KMS-11 (cell line): ENCODE data around the gene TBL1X.

Experiments
- H2AFZ ChIP-seq: fragments of 200-600 bp; sonication (generic); 2 replicates; pipeline ENCODE4 v1.6.1; 2016; ENCODE audit warnings: antibody characterized with exemption, mixed run types, low read depth
- H3K27ac ChIP-seq: fragments of 200-600 bp; sonication (generic); 2 replicates; pipeline ENCODE4 v1.6.1; 2016; ENCODE audit warnings: mild to moderate bottlenecking, mixed run types
- H3K27me3 ChIP-seq: fragments of 200-600 bp; sonication (generic); 2 replicates; pipeline ENCODE4 v1.6.1; 2017; ENCODE audit warnings: mild to moderate bottlenecking, low read depth, mixed run types, moderate library complexity; ENCODE audit not compliant: insufficient read depth
- H3K36me3 ChIP-seq: fragments of 200-600 bp; sonication (generic); 2 replicates; pipeline ENCODE4 v1.6.1; 2017; ENCODE audit warnings: mild to moderate bottlenecking, mixed run types; ENCODE audit not compliant: insufficient read depth
- H3K4me1 ChIP-seq: fragments of 200-600 bp; sonication (generic); 2 replicates; pipeline ENCODE4 v1.6.1; 2016; ENCODE audit warnings: mild to moderate bottlenecking, low read depth, mixed run types; ENCODE audit not compliant: poor library complexity, severe bottlenecking
- H3K4me2 ChIP-seq: fragments of 200-600 bp; sonication (generic); 2 replicates; pipeline ENCODE4 v1.7.0; 2016; ENCODE audit warnings: mild to moderate bottlenecking, mixed run types
- H3K4me3 ChIP-seq: fragments of 200-600 bp; sonication (generic); IDR thresholded peaks from 2 replicates; pipeline ENCODE4 v1.6.1; 2017; ENCODE audit warnings: low read depth, low read length, mixed read lengths; ENCODE audit not compliant: insufficient read depth
- H3K79me2 ChIP-seq: fragments of 200-600 bp; sonication (generic); 2 replicates; pipeline ENCODE4 v1.6.1; 2016; ENCODE audit warnings: low read depth, mixed run types; ENCODE audit not compliant: insufficient read depth
- H3K9ac ChIP-seq: fragments of 200-600 bp; sonication (generic); 2 replicates; pipeline ENCODE4 v1.6.1; 2016; ENCODE audit warnings: mild to moderate bottlenecking, mixed run types
- H4K20me1 ChIP-seq: fragments of 200-600 bp; sonication (generic); 2 replicates; pipeline ENCODE4 v1.6.1; 2016; ENCODE audit warnings: mild to moderate bottlenecking, mixed run types; ENCODE audit not compliant: insufficient read depth
- TF ChIP-seq, protein P1 (sequence below): fragments of 200-600 bp; sonication (generic); conservative IDR thresholded peaks from 2 replicates; pipeline ENCODE4 v1.6.1; 2017; ENCODE audit warnings: low read depth, mild to moderate bottlenecking, antibody characterized with exemption, low read length, moderate library complexity, mixed read lengths

Gene TBL1X

DNA sequence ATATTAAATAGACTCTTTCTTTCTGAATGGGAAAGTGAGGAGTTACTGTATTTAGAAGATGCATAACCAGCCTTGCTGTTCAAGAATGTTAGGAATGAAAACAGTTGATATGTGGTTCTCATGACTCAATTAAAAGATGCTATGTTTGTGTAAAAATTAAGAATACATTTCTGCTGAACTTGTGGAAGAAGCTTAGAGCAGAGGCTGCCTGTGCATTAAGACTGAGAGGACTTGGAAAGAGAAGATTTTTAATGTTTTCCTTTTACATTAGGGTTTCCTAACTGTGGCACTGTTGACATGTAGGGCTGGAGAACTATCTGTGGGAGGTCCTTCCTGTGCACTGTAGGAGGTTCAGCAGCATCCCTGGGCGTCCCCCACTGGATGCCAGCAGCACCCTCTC, 163.1 kb downstream of the TBL1X start:
- H3K27me3 ChIP-seq: no peaks in the 10 kb centered on the region
- H3K36me3 ChIP-seq: no peaks in the 10 kb centered on the region
- no peaks in the 10 kb centered on the region; the same call in 1 of the 2 replicates for H3K79me2 ChIP-seq
- no peak overlapping the region for H2AFZ ChIP-seq
- H4K20me1 ChIP-seq: no peaks in the 10 kb centered on the region
- TF ChIP-seq, protein P1, sequence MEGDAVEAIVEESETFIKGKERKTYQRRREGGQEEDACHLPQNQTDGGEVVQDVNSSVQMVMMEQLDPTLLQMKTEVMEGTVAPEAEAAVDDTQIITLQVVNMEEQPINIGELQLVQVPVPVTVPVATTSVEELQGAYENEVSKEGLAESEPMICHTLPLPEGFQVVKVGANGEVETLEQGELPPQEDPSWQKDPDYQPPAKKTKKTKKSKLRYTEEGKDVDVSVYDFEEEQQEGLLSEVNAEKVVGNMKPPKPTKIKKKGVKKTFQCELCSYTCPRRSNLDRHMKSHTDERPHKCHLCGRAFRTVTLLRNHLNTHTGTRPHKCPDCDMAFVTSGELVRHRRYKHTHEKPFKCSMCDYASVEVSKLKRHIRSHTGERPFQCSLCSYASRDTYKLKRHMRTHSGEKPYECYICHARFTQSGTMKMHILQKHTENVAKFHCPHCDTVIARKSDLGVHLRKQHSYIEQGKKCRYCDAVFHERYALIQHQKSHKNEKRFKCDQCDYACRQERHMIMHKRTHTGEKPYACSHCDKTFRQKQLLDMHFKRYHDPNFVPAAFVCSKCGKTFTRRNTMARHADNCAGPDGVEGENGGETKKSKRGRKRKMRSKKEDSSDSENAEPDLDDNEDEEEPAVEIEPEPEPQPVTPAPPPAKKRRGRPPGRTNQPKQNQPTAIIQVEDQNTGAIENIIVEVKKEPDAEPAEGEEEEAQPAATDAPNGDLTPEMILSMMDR: no peak
- H3K4me3 ChIP-seq: no peak overlapping the region
- no peak overlapping the region for H3K9ac ChIP-seq
- no peak overlapping the region for H3K27ac ChIP-seq
- H3K4me2 ChIP-seq: no peak overlapping the region
- peaks cover 9% of the 10 kb centered on the region for H3K4me1 ChIP-seq

DNA sequence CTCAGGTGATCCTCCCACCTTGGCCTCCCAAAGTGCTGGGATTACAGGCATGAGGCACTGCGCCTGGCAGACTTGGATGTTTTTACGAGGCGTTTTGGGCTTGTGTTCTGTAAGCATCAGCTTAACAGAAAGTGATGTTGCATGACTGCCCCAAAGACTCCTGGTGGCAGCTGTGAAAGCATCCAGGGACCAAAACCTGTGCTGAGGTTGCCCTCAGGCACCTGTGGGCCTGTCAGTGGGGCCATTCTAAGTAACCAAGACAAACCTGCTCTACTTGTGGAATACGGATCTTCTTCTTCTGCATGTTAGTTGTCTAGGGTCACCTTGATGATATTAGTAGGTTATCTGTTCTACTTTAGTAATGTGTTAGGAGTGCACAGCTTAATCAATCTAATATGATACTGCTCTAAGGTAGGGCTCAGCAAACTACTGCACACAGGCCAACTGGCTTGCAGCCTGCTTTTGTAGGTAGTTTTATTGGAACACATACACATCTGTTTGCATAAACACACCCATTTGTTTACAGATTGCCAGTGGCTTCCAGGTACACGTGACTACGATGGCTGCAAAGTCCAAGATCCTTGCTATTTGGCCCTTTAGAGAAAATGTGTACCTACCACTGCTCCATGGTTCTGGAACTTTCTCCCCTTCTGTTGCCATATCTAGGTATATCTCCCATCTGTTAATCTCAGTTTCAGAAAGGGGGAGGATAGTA, 164.1 kb downstream of the TBL1X start:
- H2AFZ ChIP-seq: no peak overlapping the region
- H4K20me1 ChIP-seq: no peaks in the 10 kb centered on the region
- H3K36me3 ChIP-seq: no peaks in the 10 kb centered on the region
- no peak overlapping the region for H3K27ac ChIP-seq
- no peak overlapping the region for H3K9ac ChIP-seq
- H3K27me3 ChIP-seq: no peaks in the 10 kb centered on the region
- no peak overlapping the region for H3K4me3 ChIP-seq
- H3K79me2 ChIP-seq: no peaks in the 10 kb centered on the region; the same call in 1 of the 2 replicates
- TF ChIP-seq, protein P1: no peak
- no peak overlapping the region for H3K4me2 ChIP-seq
- H3K4me1 ChIP-seq: peaks cover 9% of the 10 kb centered on the region

DNA sequence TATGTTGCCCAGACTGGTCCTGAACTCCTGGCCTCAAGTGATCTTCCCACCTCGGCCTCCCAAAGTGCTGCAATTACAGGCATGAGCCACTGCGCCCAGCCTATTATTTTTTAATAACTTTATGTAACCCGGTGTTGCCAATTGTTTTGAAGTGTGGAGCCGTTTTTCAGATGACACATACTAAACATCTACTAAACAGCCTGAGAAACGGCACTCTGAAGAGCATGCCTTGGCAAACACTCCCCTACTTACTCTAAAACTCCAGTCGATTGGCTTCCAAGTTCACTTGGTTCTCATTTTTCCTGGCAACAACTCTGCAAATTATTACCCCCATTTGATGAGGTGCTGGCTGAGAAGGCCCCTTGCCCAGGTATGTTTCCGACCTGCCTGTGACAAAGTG, 169.7 kb downstream of the TBL1X start:
- TF ChIP-seq, protein P1: no peak
- H4K20me1 ChIP-seq: no peaks in the 10 kb centered on the region
- no peak overlapping the region for H3K27ac ChIP-seq
- no peak overlapping the region for H3K4me3 ChIP-seq
- H3K36me3 ChIP-seq: no peaks in the 10 kb centered on the region
- H3K4me1 ChIP-seq: peaks cover 25% of the 10 kb centered on the region
- no peak overlapping the region for H2AFZ ChIP-seq
- no peaks in the 10 kb centered on the region; the same call in 1 of the 2 replicates for H3K79me2 ChIP-seq
- H3K9ac ChIP-seq: no peak overlapping the region
- H3K4me2 ChIP-seq: no peak overlapping the region
- no peaks in the 10 kb centered on the region for H3K27me3 ChIP-seq

DNA sequence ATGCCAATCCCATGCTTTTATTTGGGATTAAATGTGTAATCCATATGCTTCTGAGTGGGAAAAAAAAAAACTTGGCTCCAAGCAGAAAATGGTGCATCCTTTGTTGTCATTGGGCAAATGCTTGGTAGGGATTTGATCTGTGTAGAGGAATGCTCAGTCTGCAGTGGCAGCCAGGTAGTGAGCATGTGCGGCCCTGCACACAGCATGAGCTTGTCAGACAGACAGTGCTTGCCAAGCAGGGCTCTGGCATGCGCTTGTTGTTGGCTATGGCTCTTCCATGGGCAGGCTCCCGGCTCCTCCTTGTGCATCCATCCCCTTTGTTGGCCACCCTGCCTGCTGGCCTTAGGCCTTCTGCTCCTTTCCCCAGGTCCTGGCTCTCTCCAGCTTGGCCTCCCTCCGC, 170.5 kb downstream of the TBL1X start:
- Histone ChIP-seq H3K4me2 (no peak overlapping the region), H2AFZ (no peak overlapping the region), H3K27me3 (no peaks in the 10 kb centered on the region), H3K27ac (no peak overlapping the region), H3K79me2 (no peaks in the 10 kb centered on the region), H3K9ac (no peak overlapping the region), H3K36me3 (no peaks in the 10 kb centered on the region), H3K4me3 (no peak overlapping the region), H3K4me1 (peaks cover 26% of the 10 kb centered on the region), H4K20me1 (no peaks in the 10 kb centered on the region)
- TF ChIP-seq, protein P1: no peak
